ENCODE measurements around the gene CCDC91.

Gene CCDC91

GRCh38 chr12:28479683-28480082 is 289.4 kb downstream of the CCDC91 start:
- H3K4me3 ChIP-seq, result no peak overlapping the region
- TF ChIP-seq CTCF (IDR thresholded peaks at IDR 0.05), result no peak

GRCh38 chr12:28484156-28484555 is 293.9 kb downstream of the CCDC91 start:
- Histone ChIP-seq H3K27ac (no peak overlapping the region), H3K4me3 (no peak overlapping the region)
- DNase-seq (ENCODE audit: low spot score), result no peak
- no peak for TF ChIP-seq CTCF (IDR thresholded peaks at IDR 0.05)

More at GRCh38 chr12:28479683-28480082, 289.4 kb downstream of the CCDC91 start:
- H3K27ac ChIP-seq, result no peak overlapping the region
- DNase-seq (ENCODE audit: low spot score), result no peak

- Histone ChIP-seq H3K27ac (no peak overlapping the region), H3K4me3 (no peak overlapping the region)
- TF ChIP-seq CTCF (IDR thresholded peaks at IDR 0.05), result no peak
- DNase-seq (ENCODE audit: low spot score), result no peak
These were observed 296.3 kb downstream of the CCDC91 start for GRCh38 chr12:28486521-28486920.

- Histone ChIP-seq H3K4me3 (no peak overlapping the region), H3K27ac (no peak overlapping the region)
- DNase-seq (ENCODE audit: low spot score), result no peak
- no peak for TF ChIP-seq CTCF (IDR thresholded peaks at IDR 0.05)
These were observed 299.0 kb downstream of the CCDC91 start for GRCh38 chr12:28489246-28489645.

- no peak for DNase-seq (ENCODE audit: low spot score)
These were observed 307.7 kb downstream of the CCDC91 start for GRCh38 chr12:28497889-28498411.

GRCh38 chr12:28498850-28499249 is 308.6 kb downstream of the CCDC91 start:
- no peak for TF ChIP-seq CTCF (IDR thresholded peaks at IDR 0.05)
- no peak overlapping the region for H3K27ac ChIP-seq
- H3K4me3 ChIP-seq, result no peak overlapping the region
- no peak for DNase-seq (ENCODE audit: low spot score)

More at GRCh38 chr12:28497889-28498411, 307.7 kb downstream of the CCDC91 start:
- TF ChIP-seq CTCF (IDR thresholded peaks at IDR 0.05), result no peak
- no peak overlapping the region for H3K4me3 ChIP-seq
- no peak overlapping the region for H3K27ac ChIP-seq

GRCh38 chr12:28500373-28501024 is 310.2 kb downstream of the CCDC91 start:
- Histone ChIP-seq H3K27ac (no peak overlapping the region), H3K4me3 (no peak overlapping the region)
- no peak for TF ChIP-seq CTCF (IDR thresholded peaks at IDR 0.05)
- DNase-seq (ENCODE audit: low spot score), result no peak

All from coronary artery (tissue), 2 donors.